ENCODE results near the gene GNL1.

The GNL1 gene

GRCh38 chr6:30556906-30557682 lies 805 bp upstream of the GNL1 start, which contains the start of gene PRR3:
PRR3 (plus strand) TSS chr6:30557295; CDS start chr6:30557345, 50 bp downstream.
- Histone ChIP-seq H3K27me3 (ENCODE audit: insufficient read depth, poor library complexity, severe bottlenecking) (no peaks in the 10 kb centered on the region), H3K4me3 (replicated peaks; ENCODE audit: insufficient read depth, low read length) (peak within 1 kb of the TSS; percentile 90), H3K27ac (replicated peaks) (peak within 1 kb of the TSS; percentile 95)
- DNase-seq (ENCODE audit: low read depth in 1 of 2, low spot score in 1 of 2): peak; percentile 86 to 92
- TF ChIP-seq POLR2AphosphoS5 (IDR thresholded peaks at IDR 0.05; ENCODE audit: low read depth) (peak; percentile 92), GABPA (IDR thresholded peaks at IDR 0.05; ENCODE audit: low read depth) (peak; percentile 98), CTCF (IDR thresholded peaks at IDR 0.05; ENCODE audit: insufficient read depth, low read length) (no peak), REST (IDR thresholded peaks at IDR 0.05; ENCODE audit: insufficient replicate concordance, low read depth) (peak; percentile 62), SPI1 (IDR thresholded peaks at IDR 0.05; ENCODE audit: borderline replicate concordance, low read depth) (peak; percentile 21; the same call in 1 of the 2 replicates)

- no peak for TF ChIP-seq GABPA (IDR thresholded peaks at IDR 0.05; ENCODE audit: low read depth)
- no peak for TF ChIP-seq CTCF (IDR thresholded peaks at IDR 0.05; ENCODE audit: insufficient read depth, low read length)
- no peak for TF ChIP-seq SPI1 (IDR thresholded peaks at IDR 0.05; ENCODE audit: borderline replicate concordance, low read depth)
- TF ChIP-seq REST (IDR thresholded peaks at IDR 0.05; ENCODE audit: insufficient replicate concordance, low read depth): no peak
- TF ChIP-seq POLR2AphosphoS5 (IDR thresholded peaks at IDR 0.05; ENCODE audit: low read depth): no peak
- Histone ChIP-seq H3K27ac (replicated peaks) (peak overlapping the region; percentile 95), H3K4me3 (replicated peaks; ENCODE audit: insufficient read depth, low read length) (peak overlapping the region; percentile 90), H3K27me3 (ENCODE audit: insufficient read depth, poor library complexity, severe bottlenecking) (no peaks in the 10 kb centered on the region)
- no peak for DNase-seq (ENCODE audit: low read depth in 1 of 2, low spot score in 1 of 2)
Observed at GRCh38 chr6:30555816-30556065, 548 bp downstream of the GNL1 start.

- no peak for DNase-seq (ENCODE audit: low read depth in 1 of 2, low spot score in 1 of 2)
- Histone ChIP-seq H3K27ac (replicated peaks) (no peak overlapping the region; the same call in 1 of the 2 replicates), H3K4me3 (replicated peaks; ENCODE audit: insufficient read depth, low read length) (peak overlapping the region; percentile 90), H3K27me3 (ENCODE audit: insufficient read depth, poor library complexity, severe bottlenecking) (no peaks in the 10 kb centered on the region)
- TF ChIP-seq CTCF (IDR thresholded peaks at IDR 0.05; ENCODE audit: insufficient read depth, low read length) (no peak), SPI1 (IDR thresholded peaks at IDR 0.05; ENCODE audit: borderline replicate concordance, low read depth) (no peak), GABPA (IDR thresholded peaks at IDR 0.05; ENCODE audit: low read depth) (no peak), POLR2AphosphoS5 (IDR thresholded peaks at IDR 0.05; ENCODE audit: low read depth) (no peak), REST (IDR thresholded peaks at IDR 0.05; ENCODE audit: insufficient replicate concordance, low read depth) (no peak)
Observed at GRCh38 chr6:30554962-30555815, 1.1 kb downstream of the GNL1 start.
